C4-2B (cell line): ENCODE measurements around the gene SPRR2D.
"Not testable (repeated sequence)": the region's sequence is repeated elsewhere in the genome, so short reads cannot be mapped to it uniquely, and the experiment has no call there.

Source experiments
- H3K27ac ChIP-seq: fragments of 450-650 bp; 2 replicates; pipeline ENCODE4 v1.5.1; 2017
- ZFX ChIP-seq: fragments of 450-650 bp; IDR thresholded peaks from 2 replicates; pipeline ENCODE4 v1.6.1; 2017
- TF ChIP-seq, protein P1 (sequence below): fragments of 450-650 bp; conservative IDR thresholded peaks from 2 replicates; pipeline ENCODE4 v1.5.1; 2017; ENCODE audit warnings: mild to moderate bottlenecking

The SPRR2D gene

DNA sequence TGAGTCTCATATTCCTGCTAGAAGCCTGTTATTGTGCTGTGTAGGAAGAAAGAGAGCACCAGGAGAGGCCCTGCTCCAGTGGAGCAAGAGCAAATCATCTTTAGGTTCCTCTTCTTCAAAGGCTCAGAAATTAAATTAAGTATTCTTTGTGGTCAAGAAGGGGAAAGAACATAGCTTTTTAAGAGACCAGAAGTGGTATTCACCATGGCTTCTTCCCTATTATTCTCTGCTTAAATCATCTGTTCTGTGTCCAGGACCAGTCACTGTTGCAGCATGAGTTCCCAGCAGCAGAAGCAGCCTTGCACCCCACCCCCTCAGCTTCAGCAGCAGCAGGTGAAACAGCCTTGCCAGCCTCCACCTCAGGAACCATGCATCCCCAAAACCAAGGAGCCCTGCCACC, 8.8 kb downstream of the SPRR2D start:
- no peak for TF ChIP-seq ZFX
- TF ChIP-seq, protein P1, sequence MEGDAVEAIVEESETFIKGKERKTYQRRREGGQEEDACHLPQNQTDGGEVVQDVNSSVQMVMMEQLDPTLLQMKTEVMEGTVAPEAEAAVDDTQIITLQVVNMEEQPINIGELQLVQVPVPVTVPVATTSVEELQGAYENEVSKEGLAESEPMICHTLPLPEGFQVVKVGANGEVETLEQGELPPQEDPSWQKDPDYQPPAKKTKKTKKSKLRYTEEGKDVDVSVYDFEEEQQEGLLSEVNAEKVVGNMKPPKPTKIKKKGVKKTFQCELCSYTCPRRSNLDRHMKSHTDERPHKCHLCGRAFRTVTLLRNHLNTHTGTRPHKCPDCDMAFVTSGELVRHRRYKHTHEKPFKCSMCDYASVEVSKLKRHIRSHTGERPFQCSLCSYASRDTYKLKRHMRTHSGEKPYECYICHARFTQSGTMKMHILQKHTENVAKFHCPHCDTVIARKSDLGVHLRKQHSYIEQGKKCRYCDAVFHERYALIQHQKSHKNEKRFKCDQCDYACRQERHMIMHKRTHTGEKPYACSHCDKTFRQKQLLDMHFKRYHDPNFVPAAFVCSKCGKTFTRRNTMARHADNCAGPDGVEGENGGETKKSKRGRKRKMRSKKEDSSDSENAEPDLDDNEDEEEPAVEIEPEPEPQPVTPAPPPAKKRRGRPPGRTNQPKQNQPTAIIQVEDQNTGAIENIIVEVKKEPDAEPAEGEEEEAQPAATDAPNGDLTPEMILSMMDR, result no peak
- H3K27ac ChIP-seq, result no peak overlapping the region

- TF ChIP-seq ZFX, result no peak
- TF ChIP-seq, protein P1, result no peak
Measured at GRCh38 chr1:153030895-153031294, 10.0 kb downstream of the SPRR2D start, which contains the start of gene SPRR1B. Gene SPRR1B, plus strand, starts transcription at chr1:153031203. Its CDS starts 1,143 bp downstream, at chr1:153032346.

GRCh38 chr1:153028766-153029165, 12.2 kb downstream of the SPRR2D start:
- no peak overlapping the region for H3K27ac ChIP-seq
- TF ChIP-seq, protein P1, result no peak
- no peak for TF ChIP-seq ZFX

More at GRCh38 chr1:153030895-153031294, 10.0 kb downstream of the SPRR2D start, which contains the start of gene SPRR1B:
- H3K27ac ChIP-seq, result no peak within 1 kb of the TSS

GRCh38 chr1:153025797-153026196, 15.1 kb downstream of the SPRR2D start:
- TF ChIP-seq ZFX, result no peak
- TF ChIP-seq, protein P1, result no peak
- H3K27ac ChIP-seq, result no peak overlapping the region

DNA sequence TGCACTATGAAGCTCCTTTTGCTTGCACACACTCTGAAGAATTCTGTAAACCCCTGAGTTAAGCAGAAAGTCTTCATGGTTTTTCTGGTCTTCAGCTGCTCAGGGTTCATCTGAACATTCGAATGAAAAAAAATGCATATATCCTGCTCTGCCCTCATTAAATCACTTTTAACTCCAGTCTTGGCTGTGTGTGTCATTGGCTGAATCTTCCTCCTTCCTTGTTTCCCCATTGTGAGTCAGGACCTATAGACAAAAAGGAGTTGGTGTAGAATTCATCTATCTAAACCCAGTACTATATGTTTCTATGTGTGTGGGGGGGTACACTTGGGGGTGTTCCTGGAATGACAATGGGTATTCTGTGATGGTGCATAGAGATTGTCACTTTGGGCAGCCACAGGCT, 16.5 kb downstream of the SPRR2D start:
- H3K27ac ChIP-seq, result no peak overlapping the region
- TF ChIP-seq, protein P1, result no peak
- TF ChIP-seq ZFX, result no peak

- TF ChIP-seq ZFX, result no peak
- TF ChIP-seq, protein P1, result no peak
- no peak overlapping the region for H3K27ac ChIP-seq
Measured at GRCh38 chr1:153023109-153023508, 17.8 kb downstream of the SPRR2D start.

DNA sequence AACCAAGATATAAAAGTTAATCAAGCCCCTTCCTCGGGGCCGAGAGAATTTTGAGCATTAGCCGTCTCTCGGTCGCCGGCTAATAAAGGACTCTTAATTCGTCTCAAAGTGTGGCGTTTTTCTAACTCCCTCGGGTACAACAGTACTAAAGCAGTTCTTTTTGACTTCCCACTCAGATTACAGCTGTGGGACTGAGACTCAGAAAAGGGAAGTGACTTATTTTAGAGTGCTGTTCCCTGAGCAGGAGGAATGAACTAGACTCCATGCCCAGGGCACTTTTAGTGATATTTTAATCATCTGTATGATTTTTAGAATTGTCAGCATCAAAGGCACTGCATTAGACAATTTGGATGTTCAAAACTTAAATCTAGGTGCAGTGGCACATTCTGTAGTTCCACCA, 18.6 kb downstream of the SPRR2D start:
- not testable (repeated sequence) for H3K27ac ChIP-seq

DNA sequence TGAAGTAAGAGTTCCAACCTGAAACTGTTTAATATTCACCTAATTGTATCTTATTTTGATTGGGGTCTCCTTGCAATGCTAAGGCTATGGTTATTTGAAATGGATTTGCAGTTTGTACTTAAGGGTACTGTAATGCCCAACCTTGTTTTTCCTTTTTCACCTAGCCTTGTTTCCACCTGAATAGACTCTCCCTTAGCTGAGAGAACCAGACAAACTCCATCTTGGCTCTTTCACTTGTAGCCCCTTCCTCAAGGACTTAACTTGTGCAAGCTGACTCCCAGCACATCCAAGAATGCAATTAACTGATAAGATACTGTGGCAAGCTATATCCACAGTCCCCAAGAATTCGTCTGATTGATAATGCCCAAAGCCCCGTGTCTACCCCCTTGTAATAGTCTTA, 19.1 kb downstream of the SPRR2D start:
- H3K27ac ChIP-seq, result not testable (repeated sequence)

DNA sequence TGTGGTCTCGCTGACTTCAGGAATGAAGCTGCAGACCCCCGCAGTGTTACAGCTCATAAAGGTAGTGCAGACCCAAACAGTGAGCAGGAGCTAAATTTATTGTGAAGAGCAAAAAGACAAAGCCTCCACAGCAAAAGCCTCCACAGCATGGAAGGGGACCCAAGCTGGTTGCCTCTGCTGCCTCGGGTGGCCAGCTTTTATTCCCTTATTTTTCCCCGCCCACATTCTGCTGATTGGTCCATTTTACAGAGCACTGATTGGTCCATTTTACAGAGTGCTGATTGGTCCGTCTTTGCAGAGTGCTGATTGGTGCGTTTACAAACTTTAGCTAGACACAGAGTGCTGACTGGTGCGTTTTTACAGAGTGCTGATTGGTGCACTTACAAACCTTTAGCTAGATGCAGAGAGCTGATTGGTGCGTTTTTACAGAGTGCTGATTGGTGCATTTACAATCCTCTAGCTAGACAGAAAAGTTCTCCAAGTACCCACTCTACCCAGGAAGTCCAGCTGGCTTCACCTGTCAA, 29.6 kb downstream of the SPRR2D start:
- H3K27ac ChIP-seq, result not testable (repeated sequence)
